HG03045 (cell line): Measurements from ENCODE around the gene LTB4R2.
A peak's percentile ranks its signal among the peaks of the same experiment; 100 is the strongest.

Experiments
- ATAC-seq: cut with Tn5 transposase; IDR thresholded peaks from one replicate; pipeline ENCODE4 v1.9.1; 2021; ENCODE audit warnings: mild to moderate bottlenecking, moderate library complexity; ENCODE audit not compliant: unreplicated experiment

The LTB4R2 gene, protein sequence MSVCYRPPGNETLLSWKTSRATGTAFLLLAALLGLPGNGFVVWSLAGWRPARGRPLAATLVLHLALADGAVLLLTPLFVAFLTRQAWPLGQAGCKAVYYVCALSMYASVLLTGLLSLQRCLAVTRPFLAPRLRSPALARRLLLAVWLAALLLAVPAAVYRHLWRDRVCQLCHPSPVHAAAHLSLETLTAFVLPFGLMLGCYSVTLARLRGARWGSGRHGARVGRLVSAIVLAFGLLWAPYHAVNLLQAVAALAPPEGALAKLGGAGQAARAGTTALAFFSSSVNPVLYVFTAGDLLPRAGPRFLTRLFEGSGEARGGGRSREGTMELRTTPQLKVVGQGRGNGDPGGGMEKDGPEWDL

DNA sequence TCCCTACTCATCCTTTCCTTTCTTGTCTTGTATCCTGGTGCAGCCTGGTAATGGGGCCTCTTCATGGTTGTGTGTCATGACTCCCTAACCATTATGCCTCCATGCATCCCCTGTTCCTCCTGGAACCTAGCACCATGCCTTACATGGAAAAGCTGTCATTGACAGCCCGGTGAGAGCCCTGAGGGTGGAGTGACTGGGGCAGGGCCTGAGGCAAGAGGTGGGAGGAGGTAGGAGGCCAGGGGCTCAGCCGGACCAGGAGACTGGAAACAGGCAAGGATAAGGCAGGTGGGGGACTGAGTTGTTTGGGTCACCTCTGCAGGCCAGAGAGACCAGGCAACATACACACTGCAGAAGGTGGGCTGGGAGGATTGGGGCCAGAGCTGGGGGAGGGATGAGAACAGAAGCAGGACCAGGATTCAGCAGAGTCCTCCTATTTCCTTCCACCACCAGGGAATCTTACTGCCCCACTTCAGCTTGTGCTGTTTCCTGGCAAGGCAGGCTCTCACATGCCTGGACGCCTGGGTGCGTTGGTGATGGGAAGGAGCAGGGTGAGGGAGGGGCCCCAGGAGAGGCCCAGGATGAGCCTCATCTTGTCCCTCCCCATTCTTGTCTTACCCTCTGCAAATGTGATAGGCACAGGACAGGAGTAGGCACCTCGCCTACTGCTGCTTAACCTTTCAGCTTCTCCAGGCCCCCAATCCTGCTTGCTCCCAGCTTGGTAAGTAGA is at the start of gene LTB4R2:
TSS of gene LTB4R2 (plus strand) at position 603 of the 727 bp plus-strand sequence. CDS start 525 bp downstream, outside the sequence.
- no peak for ATAC-seq

DNA sequence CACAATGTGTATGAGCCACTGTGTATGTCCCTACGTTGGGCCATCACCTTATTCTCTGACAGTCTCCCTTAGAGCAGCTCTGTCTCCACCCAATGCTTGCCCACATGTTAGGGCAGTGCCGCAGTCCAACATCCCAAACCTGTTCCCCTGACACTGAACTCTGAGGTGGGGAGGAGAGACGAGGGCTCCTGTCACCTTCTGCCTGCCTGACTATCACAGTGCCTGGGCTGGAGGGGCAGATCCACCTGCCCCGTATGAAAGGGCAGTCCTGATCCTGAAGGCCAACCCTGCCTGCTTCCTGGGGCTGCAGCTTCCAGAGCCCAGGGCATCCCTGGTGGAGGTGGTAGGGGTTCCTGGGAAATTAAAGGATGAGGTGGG is 49.2 kb upstream of the LTB4R2 start:
- no peak for ATAC-seq

DNA sequence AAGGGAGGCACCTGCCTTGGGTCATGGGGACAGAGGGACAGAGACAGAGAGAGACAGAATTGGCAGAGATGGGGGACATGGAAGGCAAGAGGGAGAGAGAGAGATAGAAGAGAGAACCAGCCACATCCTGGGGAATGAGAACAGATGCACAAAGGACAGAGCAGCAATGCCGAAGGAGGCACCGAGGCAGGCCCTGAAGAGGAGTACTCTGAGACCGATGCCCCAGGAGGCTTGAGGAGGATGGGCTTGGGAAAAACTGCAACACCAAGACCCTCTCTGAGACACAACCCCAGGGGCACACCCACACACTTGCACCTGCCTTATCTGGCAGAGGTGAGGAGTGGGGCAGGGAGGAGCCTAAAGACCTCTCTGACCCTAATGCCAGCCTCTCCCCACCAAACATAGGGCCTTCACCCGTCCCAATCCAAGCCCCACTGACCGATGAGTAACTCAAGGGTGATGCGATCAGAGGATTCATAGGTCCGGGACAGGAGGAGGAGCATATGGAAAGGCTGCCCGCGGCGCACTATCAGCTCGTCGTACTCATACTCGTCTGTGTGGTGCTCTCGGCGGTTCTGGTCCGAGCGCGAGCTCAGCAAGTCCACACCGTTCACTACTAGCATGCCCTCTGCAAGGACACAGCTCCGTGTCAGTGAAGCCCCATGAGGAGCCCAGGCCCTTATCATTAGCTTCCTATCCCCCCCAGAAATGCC is 48.5 kb upstream of the LTB4R2 start:
- no peak for ATAC-seq

DNA sequence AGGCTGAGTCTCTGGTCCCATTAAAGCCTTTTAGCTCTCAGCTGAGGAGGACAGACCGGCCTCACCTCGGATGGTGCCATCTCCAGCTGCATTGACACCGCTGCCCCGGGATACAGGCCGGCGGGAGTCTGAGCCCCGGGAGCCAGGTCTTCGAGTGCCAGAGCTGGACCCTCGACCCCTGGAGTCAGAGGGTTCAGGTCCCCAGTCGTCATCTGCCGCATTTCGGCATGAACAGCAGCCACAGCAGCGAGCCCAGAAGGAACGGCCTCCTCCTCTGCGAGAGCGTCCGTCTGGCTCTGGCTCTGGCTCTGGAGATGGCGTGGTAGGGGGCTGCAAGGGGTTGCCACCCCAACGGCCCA is 48.0 kb upstream of the LTB4R2 start:
- ATAC-seq: no peak

DNA sequence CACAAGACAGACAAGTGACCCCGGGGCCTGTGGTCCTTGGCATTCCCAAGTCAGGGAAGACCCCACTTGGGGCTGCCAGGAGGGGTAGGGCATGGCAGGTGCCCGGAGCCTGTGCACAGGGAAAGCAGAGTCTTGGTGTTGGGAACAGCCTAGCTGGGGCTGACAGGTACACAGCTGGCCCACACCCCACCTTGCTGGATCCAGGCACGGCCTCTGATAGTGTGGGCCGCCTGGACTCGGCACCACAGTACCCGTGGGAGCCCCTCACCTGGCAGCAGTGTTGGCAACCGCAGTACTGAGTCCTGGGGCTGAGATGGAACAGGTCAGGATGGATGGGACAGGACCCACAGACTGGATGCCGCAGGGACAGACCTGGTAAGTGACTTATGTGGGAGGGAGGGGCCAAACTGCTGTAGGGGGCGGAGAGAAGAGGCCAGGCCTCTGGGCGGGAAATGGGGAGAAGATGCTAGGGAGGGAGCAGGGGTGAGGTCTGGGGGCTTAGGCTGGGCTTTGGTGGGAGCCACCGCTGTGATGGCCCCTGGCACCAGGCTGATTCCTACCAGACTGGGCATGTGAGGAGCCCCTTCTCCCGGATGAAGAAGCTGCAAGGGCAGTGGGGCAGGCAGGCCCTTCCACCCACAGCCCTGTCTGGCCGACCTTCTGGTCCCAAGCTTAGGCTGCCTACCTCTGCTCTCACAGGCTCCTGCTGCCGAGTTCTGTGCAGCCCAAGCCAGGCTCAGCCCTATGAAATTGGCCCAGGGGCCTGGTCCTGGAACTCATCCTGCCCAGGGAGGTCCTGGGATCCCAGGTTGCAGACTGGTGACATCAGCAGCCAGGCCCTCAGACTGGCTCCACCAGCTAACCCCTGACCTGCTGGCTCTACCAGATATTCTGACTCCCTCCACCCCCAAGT is 46.9 kb upstream of the LTB4R2 start, which contains the start of gene TGM1:
TSS of gene TGM1 (minus strand) at position 357 of the 913 bp plus-strand sequence. CDS start 825 bp downstream, outside the sequence.
- no peak for ATAC-seq

DNA sequence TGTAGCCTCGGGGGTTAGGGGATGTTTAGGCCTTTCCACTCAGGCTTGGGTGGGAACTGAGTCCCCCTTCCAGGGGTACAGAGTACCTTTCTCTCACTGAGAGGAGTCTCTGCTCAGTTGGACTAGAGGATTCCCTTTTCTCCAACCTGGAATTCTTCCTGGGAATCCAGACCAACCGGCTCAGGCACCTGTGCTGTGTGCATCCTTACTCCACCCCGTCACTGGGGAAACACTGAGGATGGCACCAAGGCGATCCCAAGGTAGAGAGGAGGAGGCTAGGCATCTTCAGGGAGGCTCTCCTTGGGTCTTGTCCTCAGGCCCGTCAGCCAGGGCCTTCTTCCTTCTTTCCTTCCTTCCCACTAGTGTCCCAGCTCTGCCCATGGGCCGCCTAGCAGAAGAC is 46.1 kb upstream of the LTB4R2 start:
- no peak for ATAC-seq

DNA sequence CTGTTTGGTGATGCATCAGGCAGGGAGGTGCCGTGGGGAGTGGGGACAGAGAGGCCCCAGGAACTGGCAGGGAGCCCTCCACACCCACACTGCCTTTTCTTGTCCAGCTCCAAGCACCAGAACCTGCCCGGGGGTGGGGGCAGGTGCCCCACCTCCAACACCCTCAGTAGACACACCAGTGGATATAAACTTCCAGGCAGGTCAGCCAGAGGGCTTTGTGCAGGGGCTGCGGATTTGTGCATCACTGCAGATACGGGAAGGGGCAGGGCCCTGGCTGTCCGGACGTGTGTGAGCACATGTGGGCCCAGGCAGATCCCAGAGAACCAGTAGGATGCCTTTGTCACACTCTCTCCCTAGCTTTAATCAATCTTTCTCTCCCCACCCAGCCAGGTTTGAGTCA is 45.6 kb upstream of the LTB4R2 start:
- no peak for ATAC-seq

DNA sequence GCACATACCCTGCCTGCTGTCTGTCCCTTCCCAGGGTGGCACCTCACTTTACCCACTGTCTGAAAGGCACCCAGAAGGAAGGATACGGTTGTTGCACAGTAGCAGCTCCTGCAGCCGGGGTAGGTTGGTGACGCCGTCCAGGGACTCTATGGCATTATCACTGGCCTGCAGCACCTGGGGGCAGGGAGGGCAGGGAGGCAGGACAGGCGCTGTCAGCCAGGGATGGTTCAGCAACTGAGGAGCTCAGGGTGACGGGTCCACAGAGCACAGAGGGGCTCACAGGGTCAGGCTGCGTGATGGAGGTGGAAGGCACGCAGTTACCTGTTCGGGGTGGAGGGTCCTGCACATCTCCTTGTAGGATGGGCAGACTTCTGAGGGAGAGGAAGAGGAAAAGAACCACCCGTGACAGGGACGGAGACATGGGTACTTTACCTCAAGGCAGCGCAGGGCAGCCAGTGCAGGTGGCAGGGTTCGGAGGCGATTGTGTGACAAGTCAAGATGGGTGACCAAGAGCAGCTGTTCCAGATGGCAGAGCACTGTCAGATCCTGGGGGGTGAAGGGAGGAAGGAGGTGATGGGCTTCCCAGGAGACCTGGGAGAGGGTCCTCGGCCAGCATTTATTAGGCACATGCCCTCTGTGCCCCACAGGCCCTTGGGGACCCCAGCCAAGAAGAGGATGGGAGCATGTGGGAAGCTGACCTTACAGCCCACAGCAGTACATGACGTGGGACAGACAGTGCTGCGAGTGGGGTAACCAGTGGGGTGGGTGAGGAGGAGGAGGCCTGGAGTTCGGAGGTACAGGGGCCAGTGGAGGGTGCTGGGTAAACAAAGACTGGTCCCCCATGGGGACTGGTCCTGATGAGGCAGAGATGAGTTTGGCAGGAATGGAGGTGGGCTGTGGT is 43.3 kb upstream of the LTB4R2 start:
- ATAC-seq: no peak

DNA sequence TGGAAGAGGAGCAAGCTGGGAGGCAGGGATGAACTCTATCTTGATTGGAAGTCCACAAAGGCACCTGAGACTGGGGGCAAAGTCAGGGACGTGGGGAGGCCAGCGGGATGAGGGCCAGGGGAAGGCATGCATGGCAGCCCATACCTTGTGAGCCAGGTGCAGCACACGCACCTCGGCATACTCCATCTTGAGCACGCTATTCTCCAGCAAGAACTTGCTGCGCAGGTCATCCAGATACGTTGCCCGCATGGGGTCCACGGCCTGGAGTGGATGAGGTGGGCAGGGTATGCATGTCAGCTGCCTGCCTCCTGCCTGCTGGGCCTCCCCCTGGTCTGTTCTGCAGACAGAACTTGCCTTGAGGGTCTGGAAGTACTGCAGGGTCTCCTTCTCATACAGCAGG is 42.4 kb upstream of the LTB4R2 start:
- no peak for ATAC-seq

DNA sequence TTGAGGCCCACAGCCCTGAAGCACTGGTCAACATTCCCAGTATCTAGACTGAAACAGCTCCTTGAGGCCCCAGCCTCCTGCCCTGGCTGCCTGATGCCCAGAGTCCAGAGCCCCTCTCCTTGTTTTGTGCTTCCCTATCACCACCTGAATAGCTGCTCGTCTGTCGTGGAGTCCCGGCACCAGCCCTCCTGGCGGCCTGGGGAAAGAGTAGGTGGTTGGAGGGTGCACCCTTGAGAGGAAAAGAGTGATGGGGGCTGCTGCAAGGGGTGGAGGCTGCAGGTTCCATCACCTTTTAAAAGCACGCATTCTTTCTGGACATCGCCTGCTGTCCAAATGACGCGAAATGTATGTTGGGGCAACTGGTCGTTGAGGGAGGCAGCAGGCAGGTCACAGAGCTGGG is 41.7 kb upstream of the LTB4R2 start:
- no peak for ATAC-seq

DNA sequence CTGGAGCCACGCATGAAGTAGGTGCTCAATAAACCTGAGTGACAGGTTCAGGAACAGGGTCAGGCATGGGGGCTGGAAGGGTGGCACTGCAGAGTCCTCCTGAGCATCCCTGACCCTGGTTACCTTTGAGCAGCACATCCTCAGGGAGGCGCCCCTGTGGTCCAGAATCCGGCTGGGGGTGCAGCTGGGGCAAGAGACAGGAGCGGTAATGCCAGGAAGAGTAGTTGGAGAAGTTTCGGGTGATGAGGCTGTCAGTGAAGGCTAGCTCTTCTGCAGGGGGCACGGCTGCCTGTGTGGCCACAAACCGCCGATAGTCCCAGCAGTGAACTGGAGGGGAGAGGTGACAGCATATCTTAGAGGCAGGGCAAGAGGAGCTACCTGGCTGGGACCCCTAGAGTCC is 40.6 kb upstream of the LTB4R2 start:
- ATAC-seq: no peak

DNA sequence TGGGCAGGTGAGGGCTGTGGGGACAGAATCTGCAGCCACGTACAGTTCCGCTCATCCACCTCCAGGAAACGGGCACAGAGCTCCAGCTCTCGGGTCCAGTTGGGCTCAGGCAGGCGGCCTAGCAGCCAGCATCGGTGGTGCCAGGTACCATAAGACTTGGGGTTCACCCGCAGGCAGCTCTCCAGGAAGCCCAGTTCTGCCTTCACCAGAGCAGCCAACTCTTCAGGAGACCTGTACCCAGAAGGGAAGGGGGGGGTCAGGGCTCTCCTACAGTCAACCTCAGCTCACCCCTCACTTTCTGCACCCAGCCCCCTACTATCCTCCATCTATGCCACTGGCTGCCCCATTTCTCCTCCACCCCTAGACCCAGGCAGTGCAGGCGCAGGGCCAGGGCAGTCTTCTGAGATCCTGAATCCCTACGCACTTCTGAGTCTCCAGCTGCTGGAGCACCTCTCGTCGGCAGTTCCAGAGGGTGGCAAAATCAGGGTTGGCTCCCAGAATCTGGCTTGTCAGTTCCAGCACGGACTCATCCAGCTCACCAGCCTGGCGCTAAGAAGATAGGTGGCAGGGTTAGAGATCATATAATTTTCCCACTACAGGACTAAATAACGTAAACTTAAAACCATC is 39.9 kb upstream of the LTB4R2 start:
- no peak for ATAC-seq

DNA sequence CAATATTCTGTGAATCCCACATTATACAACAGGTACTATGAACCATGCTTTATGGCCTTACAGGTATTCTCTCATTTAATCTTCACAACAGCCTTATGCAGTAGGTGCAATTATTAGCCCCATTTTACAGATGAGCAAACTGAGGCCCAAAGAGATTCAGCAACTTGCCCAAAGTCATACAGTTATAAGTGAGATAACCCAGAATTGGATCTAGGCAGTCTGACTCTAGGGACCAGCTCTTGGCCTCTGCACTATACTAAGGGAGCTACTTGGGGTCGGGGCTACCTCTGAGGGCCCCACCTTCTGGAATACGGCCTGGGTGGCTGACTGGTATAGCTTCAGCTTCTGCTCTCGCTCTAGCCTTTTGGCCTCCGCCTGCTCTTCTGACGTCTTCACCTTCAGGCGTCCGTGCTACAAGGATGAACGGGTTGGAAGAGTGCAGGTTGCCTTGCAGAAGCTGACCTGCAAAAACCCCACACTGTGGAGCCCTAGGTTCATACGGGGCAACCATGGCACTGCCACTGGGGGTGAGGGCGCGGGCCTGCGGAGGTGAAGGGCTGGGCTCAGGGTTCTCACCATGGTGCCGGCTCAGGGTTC is 39.3 kb upstream of the LTB4R2 start:
- no peak for ATAC-seq

DNA sequence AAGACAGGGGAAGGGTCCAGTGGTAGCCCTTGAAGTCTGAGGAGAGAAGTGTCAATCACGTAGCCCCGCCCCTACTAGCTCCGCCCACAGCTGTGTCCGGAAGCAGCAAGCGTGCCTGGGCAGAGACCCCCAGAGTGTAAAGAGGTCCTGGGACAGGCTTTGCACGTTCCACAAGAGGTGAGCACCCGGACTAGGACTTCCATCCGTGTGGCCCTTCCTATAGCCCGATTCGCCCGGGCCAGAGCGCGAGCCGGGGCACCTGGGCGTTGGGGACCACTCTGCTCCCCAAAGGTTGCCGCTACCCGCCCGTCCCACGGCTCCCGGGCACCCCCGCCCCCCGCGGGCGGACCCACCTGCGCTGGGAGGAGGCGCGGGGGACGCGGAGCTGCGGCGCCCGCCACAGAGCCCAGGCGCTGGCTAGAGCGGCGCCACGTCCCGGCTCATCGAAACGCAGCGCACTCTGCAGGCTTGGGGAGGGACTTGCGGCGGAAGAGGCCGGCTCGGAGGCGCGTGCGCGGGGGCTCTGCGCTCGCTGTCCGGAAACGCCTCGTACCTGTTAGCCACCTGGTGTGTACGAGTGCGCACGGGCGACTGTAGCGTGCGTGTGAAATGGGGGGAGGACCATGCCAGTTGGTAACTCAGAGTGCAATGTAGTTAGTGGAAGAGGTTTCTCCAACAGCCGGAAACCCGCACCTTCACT is 38.7 kb upstream of the LTB4R2 start, which contains the start of gene RABGGTA:
TSS of gene RABGGTA (minus strand) at position 464 of the 700 bp plus-strand sequence. CDS start 482 bp downstream, outside the sequence.
- ATAC-seq: peak; percentile 92

DNA sequence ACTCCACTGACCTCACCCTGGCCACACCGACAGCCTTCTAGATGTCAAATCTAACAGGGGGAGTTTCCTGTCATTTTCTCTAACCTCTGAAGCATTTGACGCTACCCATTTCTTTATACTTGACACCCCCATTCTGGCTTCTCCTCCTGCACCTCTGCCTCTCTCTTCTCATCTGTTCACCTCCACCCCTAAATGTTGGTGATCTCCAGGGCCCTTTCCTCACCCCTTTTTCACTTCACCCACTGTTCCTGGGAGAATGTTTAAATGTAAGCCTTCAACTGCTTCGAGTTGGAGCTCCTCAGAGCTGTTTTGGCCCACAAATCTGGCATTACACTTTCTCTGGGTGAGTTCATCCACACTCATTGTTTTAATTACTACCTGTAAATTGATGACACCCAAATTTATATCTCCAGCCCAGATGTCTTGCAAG is 38.1 kb upstream of the LTB4R2 start:
- ATAC-seq: no peak

DNA sequence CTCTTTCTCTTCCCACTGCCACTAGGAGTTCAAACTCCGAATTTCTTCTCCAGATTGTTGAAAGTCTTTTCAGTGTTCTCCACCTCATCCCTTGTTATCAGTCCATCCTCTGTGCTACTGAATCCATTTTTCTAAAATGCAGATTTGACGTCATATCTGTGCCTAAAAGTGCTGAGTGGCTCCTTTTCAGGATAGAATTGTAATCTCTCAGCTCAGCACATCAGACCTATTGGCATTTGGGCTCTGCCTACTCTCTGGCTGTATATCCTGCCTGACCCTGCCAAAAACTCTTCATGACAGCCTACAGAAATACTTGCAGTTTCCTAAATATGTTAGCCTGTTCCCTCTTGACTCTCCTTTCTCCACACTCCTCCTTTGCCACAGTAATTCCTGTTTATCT is 37.5 kb upstream of the LTB4R2 start:
- no peak for ATAC-seq

DNA sequence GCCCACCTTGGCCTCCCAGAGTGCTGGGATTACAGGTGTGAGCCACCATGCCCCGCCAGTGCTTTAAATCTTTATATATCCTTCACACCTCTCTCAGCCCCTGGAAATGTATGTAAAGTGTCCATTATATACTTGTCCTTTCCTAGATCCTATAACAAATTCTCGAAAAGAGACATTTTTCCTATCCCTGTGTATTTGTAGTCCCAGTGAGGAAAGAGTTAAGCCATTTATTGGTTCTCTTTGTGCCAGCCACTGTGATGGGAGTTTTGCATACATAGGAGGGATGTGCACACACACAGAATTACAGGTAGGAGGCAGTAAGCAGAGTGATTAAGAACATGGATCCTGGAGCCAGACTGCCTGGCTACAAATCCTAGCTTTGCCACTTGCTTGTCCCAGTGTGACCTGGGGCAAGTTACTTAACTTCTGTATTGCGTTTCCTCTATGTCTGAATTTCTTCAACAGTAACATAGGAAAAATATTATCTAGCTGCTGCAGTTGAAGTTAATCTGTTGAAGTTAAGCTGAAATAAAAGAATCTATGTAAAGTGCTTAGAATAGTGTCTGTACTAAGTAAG is 36.4 kb upstream of the LTB4R2 start:
- ATAC-seq: no peak

DNA sequence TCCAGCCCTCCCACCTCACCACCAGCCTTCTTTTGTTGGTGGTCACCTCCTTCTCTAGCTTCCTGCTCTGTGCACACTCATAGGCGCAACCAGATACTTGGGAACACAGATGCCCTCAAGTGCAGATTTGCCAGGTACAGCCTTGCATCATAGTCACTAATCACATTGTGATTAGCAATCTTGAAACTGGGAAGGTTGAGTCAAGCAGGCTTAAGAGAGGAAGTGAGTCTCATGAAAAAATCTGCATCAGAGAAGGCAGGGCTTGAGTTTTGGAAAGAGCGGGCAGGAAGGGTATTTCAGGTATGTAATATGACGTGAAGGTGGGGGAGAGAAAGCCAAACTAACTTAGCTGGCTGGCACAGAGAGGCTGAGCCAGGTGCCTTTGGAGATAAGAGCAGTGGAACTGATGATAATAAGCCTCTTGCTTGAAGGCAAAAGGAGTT is 35.8 kb upstream of the LTB4R2 start:
- ATAC-seq: peak; percentile 30
